ENCODE data around the gene TRIM25. TPM values are rescaled to one million over a fixed set of nuclear protein-coding genes. Genes with fewer than 3 reads are reported as not detected.

The TRIM25 gene
- total RNA-seq, 1 experiment from 2014 or later = 85.6 TPM

DNA sequence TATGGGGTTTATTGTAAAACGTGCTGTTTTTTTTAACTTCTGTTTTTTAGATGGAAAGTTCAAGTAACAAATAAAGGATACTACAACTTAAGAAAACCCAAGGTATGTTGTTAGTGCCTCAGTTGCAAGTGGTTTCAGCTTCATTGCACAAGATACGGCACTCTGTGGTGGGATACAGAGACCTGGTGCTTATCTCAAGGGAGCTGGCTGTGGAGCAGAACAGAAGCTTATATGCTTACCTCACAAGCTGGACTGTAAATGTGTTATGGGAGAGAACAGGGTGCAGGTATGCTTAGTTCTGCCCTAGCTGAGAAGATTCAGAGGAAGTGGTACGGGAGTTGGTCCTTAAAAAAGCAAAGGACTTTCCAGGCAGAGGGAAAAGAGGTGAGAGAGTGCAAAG is 64.7 kb downstream of the TRIM25 start:
- Histone ChIP-seq H3K9me3 (no peaks in the 10 kb centered on the region), H3K36me3 (ENCODE audit: control insufficient read depth, insufficient read depth, low read length) (no peaks in the 10 kb centered on the region), H3K4me3 (ENCODE audit: low read depth, low read length) (no peak overlapping the region), H3K27me3 (replicated peaks; ENCODE audit: control insufficient read depth, insufficient read depth, low read length) (no peaks in the 10 kb centered on the region), H3K4me1 (no peaks in the 10 kb centered on the region)
- Mint-ChIP-seq H3K36me3 (ENCODE audit: insufficient read depth, unreplicated experiment) (peaks cover 15% of the 10 kb centered on the region), H3K27me3 (ENCODE audit: insufficient read depth, unreplicated experiment) (no peaks in the 10 kb centered on the region), H3K4me1 (ENCODE audit: low read depth, unreplicated experiment) (no peaks in the 10 kb centered on the region), H3K9me3 (ENCODE audit: unreplicated experiment) (no peaks in the 10 kb centered on the region), H3K27ac (ENCODE audit: unreplicated experiment) (no peak overlapping the region), H3K4me3 (ENCODE audit: unreplicated experiment) (no peak overlapping the region)
- no peak for TF ChIP-seq CTCF (IDR thresholded peaks at IDR 0.05; ENCODE audit: insufficient read depth in 1 of 2, low read depth in 1 of 2, low read length in 1 of 2, severe bottlenecking in 1 of 2, unreplicated experiment in 1 of 2)
- DNase-seq = no peak
- BruUV-seq (replicated peaks) = no TSS peak
- ChIA-PET CTCF (no interaction called here), POLR2A (no interaction called here)
- intact Hi-C loops (cut with micrococcal nuclease; ENCODE audit: unreplicated experiment) = no loop called here

- intact Hi-C loops (cut with micrococcal nuclease; ENCODE audit: unreplicated experiment) = no loop called here
- ChIA-PET CTCF (no interaction called here), POLR2A (interaction anchor here (0.7 kb wide), 1 partner anchor 40 kb away, joined by 6 read pairs; no protein-coding TSS in a partner anchor)
- Histone ChIP-seq H3K27me3 (replicated peaks; ENCODE audit: control insufficient read depth, insufficient read depth, low read length) (no peaks in the 10 kb centered on the region), H3K4me1 (no peaks in the 10 kb centered on the region), H3K9me3 (no peaks in the 10 kb centered on the region), H3K4me3 (ENCODE audit: low read depth, low read length) (no peak overlapping the region), H3K36me3 (ENCODE audit: control insufficient read depth, insufficient read depth, low read length) (no peaks in the 10 kb centered on the region)
- Mint-ChIP-seq H3K27me3 (ENCODE audit: insufficient read depth, unreplicated experiment) (no peaks in the 10 kb centered on the region), H3K4me3 (ENCODE audit: unreplicated experiment) (no peak overlapping the region), H3K4me1 (ENCODE audit: low read depth, unreplicated experiment) (no peaks in the 10 kb centered on the region), H3K9me3 (ENCODE audit: unreplicated experiment) (no peaks in the 10 kb centered on the region), H3K36me3 (ENCODE audit: insufficient read depth, unreplicated experiment) (peaks cover 15% of the 10 kb centered on the region), H3K27ac (ENCODE audit: unreplicated experiment) (no peak overlapping the region)
- BruUV-seq (replicated peaks) = no TSS peak
- DNase-seq = no peak
- no peak for TF ChIP-seq CTCF (IDR thresholded peaks at IDR 0.05; ENCODE audit: insufficient read depth in 1 of 2, low read depth in 1 of 2, low read length in 1 of 2, severe bottlenecking in 1 of 2, unreplicated experiment in 1 of 2)
Measured at GRCh38 chr17:56847106-56847505, 66.7 kb downstream of the TRIM25 start.

DNA sequence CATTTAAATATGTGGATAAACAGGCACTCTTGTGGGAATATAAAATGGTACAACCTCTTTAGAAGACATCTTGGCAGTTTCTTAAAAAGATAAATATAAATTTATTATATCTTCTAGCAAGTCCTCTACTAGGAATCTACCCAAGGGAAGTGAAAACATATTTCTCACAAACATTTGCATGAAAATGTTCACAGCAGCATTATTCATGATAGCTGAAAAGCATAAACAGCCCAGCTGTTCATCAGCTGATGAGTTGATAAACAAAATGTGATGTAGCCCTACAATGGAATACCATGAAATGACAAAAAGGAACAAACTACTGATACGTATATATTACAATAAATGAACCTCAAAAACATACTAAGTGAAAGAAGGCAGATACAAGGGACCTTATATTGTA is 67.9 kb downstream of the TRIM25 start:
- Histone ChIP-seq H3K4me1 (no peaks in the 10 kb centered on the region), H3K4me3 (ENCODE audit: low read depth, low read length) (no peak overlapping the region), H3K27me3 (replicated peaks; ENCODE audit: control insufficient read depth, insufficient read depth, low read length) (no peaks in the 10 kb centered on the region), H3K36me3 (ENCODE audit: control insufficient read depth, insufficient read depth, low read length) (no peaks in the 10 kb centered on the region), H3K9me3 (no peaks in the 10 kb centered on the region)
- Mint-ChIP-seq H3K4me3 (ENCODE audit: unreplicated experiment) (no peak overlapping the region), H3K36me3 (ENCODE audit: insufficient read depth, unreplicated experiment) (peaks cover 8% of the 10 kb centered on the region), H3K27me3 (ENCODE audit: insufficient read depth, unreplicated experiment) (no peaks in the 10 kb centered on the region), H3K27ac (ENCODE audit: unreplicated experiment) (no peak overlapping the region), H3K4me1 (ENCODE audit: low read depth, unreplicated experiment) (no peaks in the 10 kb centered on the region), H3K9me3 (ENCODE audit: unreplicated experiment) (no peaks in the 10 kb centered on the region)
- ChIA-PET CTCF (no interaction called here), POLR2A (no interaction called here)
- no peak for DNase-seq
- no peak for TF ChIP-seq CTCF (IDR thresholded peaks at IDR 0.05; ENCODE audit: insufficient read depth in 1 of 2, low read depth in 1 of 2, low read length in 1 of 2, severe bottlenecking in 1 of 2, unreplicated experiment in 1 of 2)
- intact Hi-C loops (cut with micrococcal nuclease; ENCODE audit: unreplicated experiment) = no loop called here
- BruUV-seq (replicated peaks) = no TSS peak
